Motor neuron (in vitro differentiated cells): ENCODE data around the gene FHIT. TPM values are rescaled to one million over a fixed set of nuclear protein-coding genes. Genes with fewer than 3 reads are reported as not detected.

Experiments
- ATAC-seq, 8 experiments: fragments of 200-7000 bp; cut with Tn5 transposase; replicated peaks in 6 of 8; 2 replicates each; pipeline ENCODE4 v1.8.0; 2021; ENCODE audit warnings: mild to moderate bottlenecking in 8 of 8, moderate library complexity in 8 of 8
- H3K27ac ChIP-seq, 2 donors: fragments of 250-450 bp; sonication (Bioruptor Pico); 2 replicates each; pipeline ENCODE4 v1.9.0; 2021; ENCODE audit warnings: antibody characterized with exemption in 2 of 2, mild to moderate bottlenecking in 2 of 2, moderate library complexity in 1 of 2
- H3K4me1 ChIP-seq, 2 donors: fragments of 250-450 bp; sonication (Bioruptor Pico); replicated peaks in 1 of 2; 2 replicates each; pipeline ENCODE4 v1.6.1; 2021; ENCODE audit warnings: antibody characterized with exemption in 2 of 2, mild to moderate bottlenecking in 2 of 2, moderate library complexity in 1 of 2
- H3K4me3 ChIP-seq, 5 donors: fragments of 250-450 bp; sonication (Bioruptor Pico); 2 replicates each; pipeline ENCODE4 v1.9.0; 2021; ENCODE audit warnings: antibody characterized with exemption in 5 of 5, mild to moderate bottlenecking in 5 of 5, moderate library complexity in 4 of 5
- WGBS, 10 experiments: fragments of 450-650 bp; shearing (Covaris generic); methylation state at CpG; one replicate each; pipeline ENCODE4 v1.0.0; 2022; 5-methylcytosine and 5-hydroxymethylcytosine counted together
- in situ Hi-C, 9 experiments: fragments of 400-800 bp; cut with MboI; loops; one replicate each; pipeline ENCODE4 v1.15.0; 2021; ENCODE audit warnings: low sequenced_read_pairs in 9 of 9, low pct_unique_long_range_greater_than_20kb in 2 of 9; ENCODE audit not compliant: unreplicated experiment in 9 of 9
- total RNA-seq, 8 experiments: library from RNA; unstranded; fragments of 300-600 nt; gene quantifications; 2 replicates each; pipeline versions ENCODE4 v1.2.3 to v1.2.4, GENCODE V29; 2022

The FHIT gene
- total RNA-seq, 8 experiments from 2014 or later = 1.6 to 25.1 (median 12.1) TPM

DNA sequence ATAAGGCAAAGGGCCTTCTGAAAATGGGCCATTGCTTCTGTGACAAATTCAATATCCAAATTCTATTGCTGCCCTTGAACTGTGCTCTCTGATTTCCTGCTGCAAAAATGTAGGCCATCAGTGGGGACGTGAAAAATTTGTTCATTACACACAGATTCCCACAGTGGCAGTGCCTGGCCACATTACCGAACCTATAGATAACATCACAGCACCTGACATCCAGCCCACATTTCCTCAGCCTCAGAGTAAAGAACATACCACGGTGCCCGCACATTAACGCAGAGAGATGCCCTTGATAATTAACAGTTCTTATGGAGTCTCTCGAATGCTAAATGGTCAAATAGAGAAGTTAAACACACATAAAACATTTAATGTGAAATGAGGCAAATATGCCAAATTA, 1269.9 kb downstream of the FHIT start:
- no peak for ATAC-seq
- Histone ChIP-seq H3K27ac (no peak overlapping the region), H3K4me3 (no peak overlapping the region), H3K4me1 (no peaks in the 10 kb centered on the region)
- 54 to 100% (median 90%) methylated on average over 1 to 6 of the region's 6 CpGs; no CpG with 5 or more reads in 1 of the 10 experiments for WGBS, 10 experiments
- in situ Hi-C loops = no loop called here

DNA sequence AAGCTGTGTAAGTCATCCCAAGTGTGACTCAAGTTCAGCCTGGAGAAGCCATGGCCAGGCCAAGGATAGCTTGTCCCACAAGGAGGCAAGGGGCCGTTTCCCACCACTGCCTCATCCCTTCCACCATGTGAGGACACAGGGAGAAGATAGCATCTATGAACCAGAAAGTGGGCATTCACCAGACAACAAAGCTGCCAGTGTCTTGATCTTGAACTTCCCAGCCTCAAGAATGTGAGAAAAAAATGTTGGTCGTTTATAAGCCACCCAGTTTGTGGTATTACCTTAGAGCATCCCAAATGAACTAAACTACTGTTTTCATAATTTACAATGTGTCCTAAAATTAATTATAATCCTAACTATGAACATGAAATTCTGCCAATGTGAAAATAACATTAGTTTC, 1270.7 kb downstream of the FHIT start:
- 0 to 64% (median 23%) methylated on average over 1 to 2 of the region's 2 CpGs; no CpG with 5 or more reads in 4 of the 10 experiments for WGBS, 10 experiments
- in situ Hi-C loops = no loop called here
- no peak for ATAC-seq
- Histone ChIP-seq H3K4me3 (no peak overlapping the region), H3K4me1 (no peaks in the 10 kb centered on the region), H3K27ac (no peak overlapping the region)

DNA sequence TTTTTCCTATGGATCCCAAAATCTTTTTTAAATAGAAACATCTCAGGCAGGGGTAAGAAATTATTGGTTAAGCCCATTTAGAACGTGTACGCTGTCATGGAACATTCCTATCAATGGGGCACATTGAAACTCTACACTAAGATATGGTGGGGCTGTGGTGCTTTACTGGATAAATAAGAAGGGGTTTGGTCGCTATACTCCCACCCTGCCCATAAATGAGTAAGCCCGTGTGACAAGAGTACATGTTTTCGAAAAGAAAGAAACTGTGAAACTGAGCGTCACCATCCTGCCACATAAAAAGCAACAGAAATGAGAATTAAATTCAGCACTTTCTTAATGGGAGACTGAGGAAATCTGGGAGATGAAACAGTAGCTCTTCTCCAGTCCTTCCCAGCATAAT, 1271.7 kb downstream of the FHIT start:
- Histone ChIP-seq H3K4me1 (no peaks in the 10 kb centered on the region), H3K27ac (no peak overlapping the region), H3K4me3 (no peak overlapping the region)
- in situ Hi-C loops = no loop called here
- ATAC-seq = no peak
- 63 to 100% (median 91%) methylated on average over 1 to 6 of the region's 6 CpGs for WGBS, 10 experiments

DNA sequence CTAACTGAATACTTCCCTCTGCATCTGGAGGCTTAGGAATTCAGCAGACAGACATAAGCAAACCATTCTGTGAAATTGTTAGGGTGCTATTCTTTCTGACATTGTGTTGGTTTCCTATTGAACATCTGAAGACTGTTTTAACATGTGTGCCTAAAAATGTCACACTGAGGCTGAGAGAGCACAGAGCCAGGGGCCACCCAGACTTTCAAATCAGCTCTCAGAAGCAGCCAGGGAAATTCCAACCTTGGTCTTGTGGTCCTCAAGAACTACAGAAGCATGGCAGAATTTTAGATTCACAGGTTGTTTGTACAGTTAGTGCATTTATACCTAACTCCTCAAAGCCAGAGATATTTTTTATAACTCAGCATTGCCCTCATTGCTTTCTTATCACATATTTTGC, 1272.3 kb downstream of the FHIT start:
- Histone ChIP-seq H3K27ac (no peak overlapping the region), H3K4me3 (no peak overlapping the region), H3K4me1 (no peaks in the 10 kb centered on the region)
- in situ Hi-C loops = no loop called here
- no peak for ATAC-seq

DNA sequence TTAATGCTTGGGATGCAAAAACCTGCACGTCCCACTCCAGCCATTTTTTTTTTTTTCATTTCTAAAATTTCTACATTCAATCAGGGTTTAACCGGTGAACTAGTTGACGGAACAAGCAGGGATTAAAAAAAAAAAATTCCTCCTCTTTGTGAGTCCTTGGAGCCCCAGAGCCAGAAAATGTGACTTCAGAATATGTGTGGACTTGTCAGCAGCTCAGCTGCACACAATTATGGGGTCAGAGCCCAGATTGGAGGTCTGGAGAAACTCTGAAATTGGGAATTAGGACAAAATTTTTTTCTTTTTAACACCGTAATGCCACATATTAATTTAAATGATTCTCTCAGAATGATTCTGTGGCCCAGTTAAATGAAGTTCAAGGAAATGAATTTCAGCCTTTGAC, 1280.5 kb downstream of the FHIT start:
- peaks cover 6 to 17% of the 10 kb centered on the region in 2 donors for H3K4me1 ChIP-seq
- no peak overlapping the region for H3K4me3 ChIP-seq
- 2 to 100% (median 76%) methylated on average over 1 to 4 of the region's 4 CpGs; no CpG with 5 or more reads in 1 of the 10 experiments for WGBS, 10 experiments
- ATAC-seq = no peak
- H3K27ac ChIP-seq = no peak overlapping the region
- in situ Hi-C loops = no loop called here

DNA sequence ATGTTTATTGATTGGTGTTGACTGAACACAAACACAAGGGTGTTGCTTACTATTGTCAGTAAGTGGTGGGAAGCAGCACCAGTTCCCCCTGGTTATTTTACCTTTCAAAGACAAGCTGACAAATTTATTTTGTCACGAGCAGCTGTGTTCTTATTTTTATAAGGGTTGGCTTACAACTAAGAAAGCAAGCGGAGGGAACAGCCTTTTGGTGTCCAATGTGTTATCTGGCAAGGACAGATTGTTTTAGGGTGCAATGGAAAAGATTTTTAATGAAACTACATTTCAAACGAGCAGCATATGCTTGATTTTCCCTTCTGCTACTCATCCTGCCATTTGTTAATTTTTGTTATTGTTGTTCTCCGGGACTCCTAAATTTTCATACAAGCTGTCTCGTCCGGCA, 1280.9 kb downstream of the FHIT start:
- in situ Hi-C loops = no loop called here
- Histone ChIP-seq H3K4me3 (no peak overlapping the region), H3K27ac (no peak overlapping the region), H3K4me1 (peaks cover 6 to 17% of the 10 kb centered on the region in 2 donors)
- ATAC-seq = no peak
- WGBS, 10 experiments = 12 to 100% (median 43%) methylated on average over 1 to 6 of the region's 6 CpGs

DNA sequence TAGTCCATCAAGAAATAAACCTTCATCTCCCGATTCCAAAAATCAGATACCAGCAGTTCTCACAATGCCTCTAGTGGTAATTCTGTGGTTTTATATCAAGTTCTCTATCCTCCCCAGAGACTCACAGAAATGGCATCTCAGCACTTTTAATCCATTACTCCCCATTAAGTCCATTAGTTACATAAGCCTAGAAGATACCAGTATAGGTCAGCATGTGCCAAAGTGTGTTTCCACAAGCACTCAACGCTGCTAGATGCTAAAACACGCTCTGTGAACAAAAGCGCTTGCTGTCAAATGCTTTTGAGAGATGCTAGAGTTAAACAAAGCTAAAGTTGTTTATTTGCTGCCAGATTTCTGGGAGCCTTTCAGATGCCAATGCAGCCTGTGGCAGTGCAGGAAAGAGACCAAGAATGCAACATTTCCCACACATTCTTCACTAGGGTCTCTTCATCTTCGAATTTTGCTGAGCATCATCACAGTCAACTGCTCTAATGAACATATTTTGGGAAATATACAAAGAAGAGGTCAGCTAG, 1282.7 kb downstream of the FHIT start:
- no peak overlapping the region for H3K4me3 ChIP-seq
- peaks cover 6 to 17% of the 10 kb centered on the region in 2 donors for H3K4me1 ChIP-seq
- 50 to 100% (median 64%) methylated on average over 1 to 5 of the region's 5 CpGs for WGBS, 10 experiments
- in situ Hi-C loops = no loop called here
- H3K27ac ChIP-seq = no peak overlapping the region
- peak in 5 of 8 experiments; percentile 45 to 57 (median 55) for ATAC-seq

DNA sequence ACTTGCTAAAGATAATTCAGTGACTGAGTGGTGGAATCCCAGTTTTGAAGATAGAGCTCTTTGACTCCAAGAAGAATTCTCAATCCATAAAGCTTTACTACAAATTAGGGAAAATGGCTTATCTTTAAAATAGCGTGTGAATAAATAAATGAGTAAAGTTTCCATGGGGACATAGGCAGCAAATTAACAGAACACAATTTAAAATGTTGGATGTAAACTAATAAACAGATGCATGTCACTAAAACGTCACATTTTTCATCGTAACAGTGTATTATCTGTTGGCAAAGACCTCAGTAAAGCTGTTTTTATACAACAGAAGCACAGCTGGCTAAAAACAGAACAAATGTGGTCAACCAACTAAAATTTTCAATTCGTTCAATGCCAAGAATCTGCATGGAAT, 1287.6 kb downstream of the FHIT start:
- no peak overlapping the region for H3K27ac ChIP-seq
- in situ Hi-C loops = no loop called here
- H3K4me3 ChIP-seq = no peak overlapping the region
- ATAC-seq = no peak
- WGBS, 10 experiments = 14 to 100% (median 88%) methylated on average over 1 to 4 of the region's 4 CpGs; no CpG with 5 or more reads in 1 of the 10 experiments
- H3K4me1 ChIP-seq = peaks cover under 1 to 2% of the 10 kb centered on the region in 2 donors

DNA sequence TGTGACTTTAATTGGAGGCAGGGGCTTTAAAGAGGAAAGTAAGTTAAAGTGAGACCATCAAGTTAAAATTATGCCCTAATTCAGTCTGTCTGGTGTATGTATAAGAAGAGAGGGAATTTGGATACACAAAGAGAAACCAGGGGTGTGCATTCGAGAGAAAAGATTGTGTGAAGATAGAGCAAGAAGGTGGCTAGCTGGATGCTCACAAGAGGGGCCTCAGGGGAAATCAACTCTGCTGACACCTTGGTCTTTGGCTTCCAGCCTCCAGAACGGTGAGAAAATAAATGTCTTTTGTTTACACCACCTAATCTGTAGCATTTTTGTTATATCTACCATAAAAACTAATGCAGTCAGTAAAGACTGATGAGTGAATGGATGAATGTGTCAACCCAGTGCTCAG, 1294.1 kb downstream of the FHIT start:
- in situ Hi-C loops = no loop called here
- no peak for ATAC-seq
- WGBS, 10 experiments = 75 to 81% methylated on average over 2 of the region's 2 CpGs; no CpG with 5 or more reads in 8 of the 10 experiments
- H3K4me1 ChIP-seq = no peaks in the 10 kb centered on the region
- no peak overlapping the region for H3K27ac ChIP-seq
- no peak overlapping the region for H3K4me3 ChIP-seq

DNA sequence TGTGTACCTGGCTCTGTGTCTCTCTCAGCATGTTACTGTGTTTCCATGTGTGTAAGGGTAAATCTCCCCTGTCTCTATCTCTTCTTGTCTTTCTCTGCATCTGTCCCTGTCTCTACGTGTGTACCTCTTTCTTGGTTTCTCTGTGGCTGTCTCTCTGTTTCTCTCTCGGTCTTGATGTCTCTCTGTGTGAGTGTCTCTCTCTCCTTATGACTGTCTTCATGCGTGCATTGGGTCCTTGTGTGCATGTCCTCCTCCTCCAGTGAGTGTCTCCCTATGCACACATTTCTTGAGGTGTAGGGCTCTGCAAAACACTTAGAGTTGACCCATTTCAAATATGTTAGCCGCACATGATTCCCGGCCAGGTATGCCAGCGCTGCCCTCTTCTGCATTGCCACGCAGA, 1298.1 kb downstream of the FHIT start:
- peaks cover 0 to 7% of the 10 kb centered on the region in 2 donors for H3K4me1 ChIP-seq
- WGBS, 10 experiments = 38 to 100% (median 94%) methylated on average over 1 to 4 of the region's 7 CpGs
- H3K4me3 ChIP-seq = no peak overlapping the region
- H3K27ac ChIP-seq = no peak overlapping the region
- in situ Hi-C loops = no loop called here
- ATAC-seq = no peak

DNA sequence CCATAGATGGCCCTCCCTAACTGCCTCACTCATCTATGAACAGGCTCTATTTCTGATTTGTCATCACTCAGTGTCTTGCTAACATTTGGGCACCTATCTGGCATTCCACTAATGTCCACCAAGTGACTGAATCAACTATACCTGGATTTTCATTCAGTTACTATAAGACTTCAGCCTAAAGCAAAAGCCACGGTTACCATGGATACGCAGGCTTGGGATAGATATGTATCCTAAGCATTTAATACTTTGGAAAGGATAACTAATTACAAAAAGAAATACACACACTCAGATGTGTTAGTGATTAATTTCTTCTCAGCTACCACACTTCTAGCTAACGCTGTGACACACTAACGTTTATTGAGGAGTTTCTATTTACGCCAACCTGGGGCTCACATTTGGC, 1301.9 kb downstream of the FHIT start:
- no peak for ATAC-seq
- in situ Hi-C loops = no loop called here
- 0 to 100% (median 60%) methylated on average over 1 to 5 of the region's 5 CpGs for WGBS, 10 experiments
- peaks cover 0 to 7% of the 10 kb centered on the region in 2 donors for H3K4me1 ChIP-seq
- no peak overlapping the region for H3K4me3 ChIP-seq
- H3K27ac ChIP-seq = no peak overlapping the region

DNA sequence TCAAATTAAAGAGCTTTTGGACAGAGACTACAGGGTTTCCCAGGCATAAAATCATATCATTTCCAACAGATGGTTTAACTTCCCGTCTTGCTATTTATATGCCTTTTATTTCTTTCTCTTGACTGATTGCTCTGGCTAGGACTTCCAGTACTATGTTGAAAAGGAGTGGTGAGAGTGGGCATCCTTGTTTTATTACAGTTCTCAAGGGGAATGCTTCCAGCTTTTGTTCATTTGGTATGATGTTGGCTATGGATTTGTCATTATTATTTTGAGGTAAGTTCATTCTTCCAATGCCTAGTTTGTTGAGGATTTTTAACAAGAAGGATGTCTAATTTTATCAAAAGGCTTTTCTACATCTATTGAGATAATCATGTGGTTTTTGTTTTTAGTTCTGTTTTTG, 1304.9 kb downstream of the FHIT start:
- Histone ChIP-seq H3K4me1 (peaks cover 0 to 7% of the 10 kb centered on the region in 2 donors), H3K27ac (no peak overlapping the region), H3K4me3 (no peak overlapping the region)
- WGBS, 10 experiments = 20 to 78% (median 49%) methylated on average over 1 of the region's 1 CpG; no CpG with 5 or more reads in 4 of the 10 experiments
- in situ Hi-C loops = no loop called here
- no peak for ATAC-seq

DNA sequence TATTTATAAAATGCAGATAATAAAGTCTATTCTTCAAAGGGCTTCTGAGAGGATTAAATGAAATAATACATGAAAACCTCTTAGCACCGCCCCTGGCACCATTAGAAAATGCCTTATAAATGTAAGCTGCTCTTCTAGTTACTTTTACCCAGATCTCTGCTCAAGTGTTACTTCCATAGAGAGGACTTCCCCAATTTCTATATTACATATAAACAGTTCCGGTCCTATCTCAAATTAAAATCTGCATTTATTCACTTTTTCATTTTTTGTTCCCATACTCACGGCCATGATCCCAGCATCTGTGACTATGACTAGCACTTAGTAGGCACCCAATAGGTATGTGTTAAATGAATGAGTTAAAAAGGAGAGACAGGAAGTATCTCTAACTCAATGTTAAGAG, 1310.5 kb downstream of the FHIT start:
- Histone ChIP-seq H3K4me1 (peaks cover 10 to 34% of the 10 kb centered on the region in 2 donors), H3K27ac (no peak overlapping the region), H3K4me3 (no peak overlapping the region)
- in situ Hi-C loops = no loop called here
- ATAC-seq = no peak
- WGBS, 10 experiments = 60 to 100% (median 85%) methylated on average over 1 to 3 of the region's 3 CpGs; no CpG with 5 or more reads in 1 of the 10 experiments

DNA sequence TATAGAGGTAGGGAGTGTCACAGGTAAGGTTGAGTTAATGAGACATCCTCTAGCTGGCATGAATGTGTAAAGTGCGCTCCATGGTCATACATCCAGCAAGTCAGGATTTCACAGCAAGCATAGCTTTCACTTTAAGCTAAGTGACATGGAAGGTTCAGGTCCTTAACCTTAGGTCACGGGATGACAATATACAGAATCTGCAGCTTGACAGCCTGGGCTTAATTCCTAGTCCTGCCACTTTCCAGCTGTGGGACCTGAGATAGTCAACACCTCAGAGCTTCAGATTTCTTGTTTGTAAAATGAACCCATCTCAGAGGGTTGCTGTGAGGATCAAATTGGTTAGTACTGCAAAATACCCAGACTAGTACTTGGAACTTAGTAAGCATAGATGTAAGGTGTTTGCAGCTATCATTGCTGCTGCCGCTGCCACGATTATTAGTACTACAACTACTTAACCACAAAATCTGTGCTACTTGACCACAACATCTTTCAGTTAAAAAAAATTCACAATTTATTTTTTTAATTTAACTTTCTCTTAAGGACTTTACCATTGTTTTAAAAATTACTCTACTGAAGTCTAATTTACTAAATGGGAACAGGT, 1311.3 kb downstream of the FHIT start:
- WGBS, 10 experiments = 60 to 100% (median 93%) methylated on average over 1 to 4 of the region's 4 CpGs; no CpG with 5 or more reads in 3 of the 10 experiments
- in situ Hi-C loops = no loop called here
- no peak overlapping the region for H3K4me3 ChIP-seq
- H3K27ac ChIP-seq = no peak overlapping the region
- peaks cover 10 to 34% of the 10 kb centered on the region in 2 donors for H3K4me1 ChIP-seq
- no peak for ATAC-seq
